ENCODE measurements around the gene MAFG. TPM values are rescaled to one million over a fixed set of nuclear protein-coding genes. Genes with fewer than 3 reads are reported as not detected.

The MAFG gene
- total RNA-seq, 1 experiment from 2014 or later: 31.4 TPM

- H3K79me1 ChIP-seq (ENCODE audit: insufficient read depth, low read depth, low read length, poor library complexity, severe bottlenecking): no peaks in the 10 kb centered on the region
- Mint-ChIP-seq H3K9me3 (peaks cover 0 to 4% of the 10 kb centered on the region in 2 experiments; a peak in 1 of 5 replicates), H3K4me1 (peaks cover 9 to 14% of the 10 kb centered on the region in 2 experiments), H3K27me3 (ENCODE audit: low read depth) (peaks cover 73% of the 10 kb centered on the region), H3K4me3 (peak overlapping the region; percentile 17 to 59; a peak in 1 of 5 replicates), H3K27ac (no peak overlapping the region), H3K36me3 (ENCODE audit: insufficient read depth in 1 of 3, low read depth in 3 of 3) (no peaks in the 10 kb centered on the region; a peak in 1 of 7 replicates)
- no peak overlapping the region for H2AK5ac ChIP-seq (ENCODE audit: insufficient read length, low read length)
- H3K9ac ChIP-seq (ENCODE audit: extremely low read depth, insufficient read length, low read length): no peak overlapping the region
- no peak overlapping the region for H3K4ac ChIP-seq (ENCODE audit: low read depth, low read length)
- H3K14ac ChIP-seq (ENCODE audit: insufficient read depth, low read length): no peak overlapping the region; the same call in 1 of the 2 replicates
- H3K23ac ChIP-seq (ENCODE audit: insufficient read length, low read depth, low read length): no peak overlapping the region
- H3K56ac ChIP-seq (ENCODE audit: insufficient read length, low read depth, low read length): no peak overlapping the region
- H4K91ac ChIP-seq (ENCODE audit: insufficient read length, low read depth, low read length): no peak overlapping the region
- no peak overlapping the region for H2BK12ac ChIP-seq (ENCODE audit: insufficient read length, low read depth, low read length)
- peak overlapping the region; percentile 4 for H3K4me2 ChIP-seq (ENCODE audit: insufficient read depth, insufficient read length, low read length)
- H3K9me3 ChIP-seq (ENCODE audit: control insufficient read depth, low read depth, low read length): no peaks in the 10 kb centered on the region
- no peak overlapping the region for H4K5ac ChIP-seq (ENCODE audit: insufficient read length, low read depth, low read length)
- H2BK5ac ChIP-seq (ENCODE audit: insufficient read length, low read length): no peak overlapping the region
- H3K79me2 ChIP-seq (ENCODE audit: insufficient read depth, low read length): no peaks in the 10 kb centered on the region
- peak; percentile 83 for DNase-seq
- peaks cover 41% of the 10 kb centered on the region; the same call in 1 of the 2 replicates for H3K27me3 ChIP-seq (ENCODE audit: insufficient read depth, low read length)
- H2BK120ac ChIP-seq (ENCODE audit: low read depth, low read length, poor library complexity, severe bottlenecking): no peak overlapping the region
- H2BK15ac ChIP-seq (ENCODE audit: low read depth, low read length): no peak overlapping the region
- WGBS (ENCODE audit: extremely low coverage, insufficient read length, low lambda C conversion rate): no CpG with 5 or more reads among the region's 112 CpGs
- H2BK20ac ChIP-seq (ENCODE audit: low read depth, low read length, poor library complexity, severe bottlenecking): no peak overlapping the region
- no peak overlapping the region for H3T11ph ChIP-seq (ENCODE audit: low read length)
- no peak overlapping the region for H4K8ac ChIP-seq (replicated peaks; ENCODE audit: insufficient read length, low read depth, low read length)
- H2AFZ ChIP-seq (ENCODE audit: low read length): no peak overlapping the region
- H3K23me2 ChIP-seq (ENCODE audit: insufficient read length, low read depth, low read length, poor library complexity, severe bottlenecking): peaks cover 3% of the 10 kb centered on the region
- peak; percentile 51; the same call in 2 of the 3 replicates for TF ChIP-seq CTCF (conservative IDR thresholded peaks at IDR 0.05)
- H3K18ac ChIP-seq (ENCODE audit: insufficient read length, low read depth, low read length): no peak overlapping the region
- H3K27ac ChIP-seq (ENCODE audit: insufficient read length, low read depth, low read length): no peak overlapping the region
- no peaks in the 10 kb centered on the region for H3K4me1 ChIP-seq (ENCODE audit: insufficient read depth, low read length)
- H4K20me1 ChIP-seq (ENCODE audit: control insufficient read depth, insufficient read depth, insufficient read length): no peaks in the 10 kb centered on the region
These were observed 32.0 kb upstream of the MAFG start for GRCh38 chr17:81959362-81960129.

Data from H9 (cell line).